Common myeloid progenitor, CD34-positive (primary cell): ENCODE measurements around the gene TRIM46.

Source experiments
- CTCF ChIA-PET: fragments of 350-600 bp; sonication (Branson Sonifier 250); formaldehyde crosslinking; loops from one replicate; lab custom pipeline; 2021; ENCODE audit warnings: antibody characterized with exemption; lab: Charles Lee
- POLR2A ChIA-PET: fragments of 350-600 bp; sonication (Branson Sonifier 250); formaldehyde crosslinking; loops from one replicate; lab custom pipeline; 2021; ENCODE audit warnings: antibody characterized with exemption; lab: Charles Lee
- DNase-seq, 3 donors: peaks; one replicate each; pipeline versions ENCODE4 v3.0.0 to v3.0.0-alpha.2; 2013
- H3K27ac ChIP-seq, 2 experiments: 1 replicate in 1 of 2; 2 replicates in 1 of 2; pipeline ENCODE4 v1.7.0; 2013; ENCODE audit warnings: inconsistent platforms in 2 of 2, low read length in 2 of 2, mild to moderate bottlenecking in 2 of 2, low read depth in 1 of 2, moderate library complexity in 1 of 2; ENCODE audit not compliant: severe bottlenecking in 2 of 2, insufficient read depth in 1 of 2, poor library complexity in 1 of 2
- H3K27me3 ChIP-seq, 5 experiments: replicated peaks in 2 of 5; 1 replicate in 3 of 5; 2 replicates in 2 of 5; pipeline versions ENCODE4 v1.6.1 to v1.7.0; 2013; ENCODE audit warnings: low read length in 4 of 5, mild to moderate bottlenecking in 2 of 5, moderate library complexity in 2 of 5, inconsistent platforms in 1 of 5; ENCODE audit not compliant: insufficient read depth in 5 of 5, control insufficient read depth in 4 of 5
- H3K36me3 ChIP-seq, 4 experiments: 1 replicate in 2 of 4; 2 replicates in 2 of 4; pipeline versions ENCODE4 v1.6.1 to v1.7.0; 2013; ENCODE audit warnings: low read length in 3 of 4, control low read depth in 1 of 4, mild to moderate bottlenecking in 1 of 4; ENCODE audit not compliant: control insufficient read depth in 4 of 4, insufficient read depth in 4 of 4
- H3K4me1 ChIP-seq, 4 experiments: 1 replicate in 3 of 4; 2 replicates in 1 of 4; pipeline versions ENCODE4 v1.6.1 to v1.7.1; 2013; ENCODE audit warnings: low read length in 3 of 4, mild to moderate bottlenecking in 3 of 4, control low read depth in 1 of 4, inconsistent platforms in 1 of 4, moderate library complexity in 1 of 4; ENCODE audit not compliant: control insufficient read depth in 4 of 4, insufficient read depth in 4 of 4; ENCODE audit errors: control extremely low read depth in 1 of 4
- H3K4me3 ChIP-seq, 7 experiments: 1 replicate in 4 of 7; 2 replicates in 3 of 7; pipeline versions ENCODE4 v1.5.1 to v1.7.0; 2013; ENCODE audit warnings: mild to moderate bottlenecking in 7 of 7, low read length in 6 of 7, moderate library complexity in 6 of 7, inconsistent platforms in 2 of 7, low read depth in 2 of 7, control low read depth in 1 of 7; ENCODE audit not compliant: insufficient read depth in 4 of 7, control insufficient read depth in 1 of 7; ENCODE audit errors: extremely low read depth in 1 of 7
- H3K9me3 ChIP-seq, 5 experiments: 1 replicate in 4 of 5; 2 replicates in 1 of 5; pipeline versions ENCODE4 v1.6.1 to v1.7.1; 2013; ENCODE audit warnings: low read length in 4 of 5, mild to moderate bottlenecking in 2 of 5, inconsistent platforms in 1 of 5, low read depth in 1 of 5, moderate library complexity in 1 of 5; ENCODE audit not compliant: control insufficient read depth in 4 of 5, insufficient read depth in 2 of 5; ENCODE audit errors: control extremely low read depth in 1 of 5
- WGBS: methylation state at CpG from one replicate; pipeline ENCODE4 v1.1.5; 2013; ENCODE audit not compliant: insufficient coverage; 5-methylcytosine and 5-hydroxymethylcytosine counted together

TRIM46 gene

GRCh38 chr1:155179112-155180031 is 5.7 kb downstream of the TRIM46 start:
- no peaks in the 10 kb centered on the region for H3K9me3 ChIP-seq
- WGBS = 96% methylated on average over 25 of the region's 31 CpGs
- H3K36me3 ChIP-seq = peaks cover 7 to 63% (median 19%) of the 10 kb centered on the region in 4 experiments
- DNase-seq = no peak
- no peak overlapping the region for H3K4me3 ChIP-seq
- peaks cover 0 to 28% (median 19%) of the 10 kb centered on the region in 4 experiments for H3K4me1 ChIP-seq
- no peaks in the 10 kb centered on the region for H3K27me3 ChIP-seq
- POLR2A ChIA-PET = no interaction called here
- CTCF ChIA-PET = interaction anchor here (0.9 to 9.5 kb wide), 5 partner anchors 10 to 91 kb away, joined by 3 to 130 read pairs (median 4); no protein-coding TSS in a partner anchor
- no peak overlapping the region for H3K27ac ChIP-seq

GRCh38 chr1:155181371-155182051 is 7.9 kb downstream of the TRIM46 start:
- over 99% methylated on average over 17 of the region's 18 CpGs for WGBS
- no peak for DNase-seq
- ChIA-PET POLR2A (no interaction called here), CTCF (interaction anchor here (9.5 kb wide), 1 partner anchor 13 kb away, joined by 130 read pairs; no protein-coding TSS in a partner anchor)
- Histone ChIP-seq H3K4me3 (no peak overlapping the region), H3K4me1 (peaks cover 0 to 9% (median 6%) of the 10 kb centered on the region in 4 experiments), H3K9me3 (no peaks in the 10 kb centered on the region), H3K27ac (no peak overlapping the region), H3K27me3 (no peaks in the 10 kb centered on the region), H3K36me3 (peaks cover 7 to 67% (median 20%) of the 10 kb centered on the region in 4 experiments)

GRCh38 chr1:155182052-155182550 is 8.5 kb downstream of the TRIM46 start:
- POLR2A ChIA-PET = no interaction called here
- Histone ChIP-seq H3K4me1 (peaks cover 0 to 9% (median under 1%) of the 10 kb centered on the region in 4 experiments), H3K27ac (no peak overlapping the region), H3K9me3 (no peaks in the 10 kb centered on the region), H3K36me3 (peaks cover 7 to 63% (median 19%) of the 10 kb centered on the region in 4 experiments), H3K27me3 (no peaks in the 10 kb centered on the region), H3K4me3 (no peak overlapping the region)
- CTCF ChIA-PET = no interaction called here
- 100% methylated on average over 5 of the region's 7 CpGs for WGBS
- DNase-seq = no peak

GRCh38 chr1:155183775-155184221 is 10.1 kb downstream of the TRIM46 start:
- no peak for DNase-seq
- ChIA-PET CTCF (interaction anchor here (0.6 to 2.0 kb wide), 3 partner anchors 8 to 23 kb away, joined by 3 to 6 read pairs (median 5); partner anchors contain the start of gene THBS3), POLR2A (no interaction called here)
- 95% methylated on average over 14 of the region's 20 CpGs for WGBS
- H3K4me3 ChIP-seq = no peak overlapping the region
- H3K9me3 ChIP-seq = no peaks in the 10 kb centered on the region
- H3K4me1 ChIP-seq = peaks cover 0 to 7% (median 0%) of the 10 kb centered on the region in 4 experiments
- H3K36me3 ChIP-seq = peaks cover 4 to 46% (median 8%) of the 10 kb centered on the region in 4 experiments
- no peak overlapping the region for H3K27ac ChIP-seq
- H3K27me3 ChIP-seq = no peaks in the 10 kb centered on the region

- Histone ChIP-seq H3K9me3 (no peaks in the 10 kb centered on the region), H3K4me3 (no peak overlapping the region), H3K27me3 (no peaks in the 10 kb centered on the region), H3K36me3 (peaks cover 4 to 40% (median 5%) of the 10 kb centered on the region in 4 experiments), H3K4me1 (peaks cover 0 to 5% (median 0%) of the 10 kb centered on the region in 4 experiments), H3K27ac (no peak overlapping the region)
- WGBS = 94% methylated on average over 3 of the region's 4 CpGs
- CTCF ChIA-PET = interaction anchor here (0.6 to 2.0 kb wide), 3 partner anchors 8 to 23 kb away, joined by 3 to 6 read pairs (median 5); partner anchors contain the start of gene THBS3
- no peak for DNase-seq
- POLR2A ChIA-PET = no interaction called here
Observed at GRCh38 chr1:155184351-155184811, 10.7 kb downstream of the TRIM46 start.

- peak in 2 of 3 donors; percentile 32 to 41 for DNase-seq
- Histone ChIP-seq H3K36me3 (peaks cover 0 to 32% (median 1%) of the 10 kb centered on the region in 4 experiments), H3K4me1 (peaks cover 0 to 5% (median 0%) of the 10 kb centered on the region in 4 experiments), H3K27me3 (no peaks in the 10 kb centered on the region), H3K9me3 (no peaks in the 10 kb centered on the region), H3K4me3 (no peak overlapping the region), H3K27ac (no peak overlapping the region)
- 78% methylated on average over 14 of the region's 21 CpGs for WGBS
- POLR2A ChIA-PET = no interaction called here
- CTCF ChIA-PET = interaction anchor here (1.0 to 2.0 kb wide), 4 partner anchors 9 to 42 kb away, joined by 4 to 6 read pairs (median 4); partner anchors contain the start of gene THBS3
Observed at GRCh38 chr1:155184835-155185782, 11.5 kb downstream of the TRIM46 start.
